GM23338 (cell line): Measurements from ENCODE around the gene NFIC. TPM values are rescaled to one million over a fixed set of nuclear protein-coding genes. Genes with fewer than 3 reads are reported as not detected.
A peak's percentile ranks its signal among the peaks of the same experiment; 100 is the strongest.

ENCODE experiments used
- ATAC-seq: fragments of 200-7000 bp; cut with Tn5 transposase; 3 replicates; pipeline ENCODE4 v1.9.1; 2020
- DNase-seq: peaks from one replicate; pipeline ENCODE4 v3.0.0-alpha.2; 2015; ENCODE audit warnings: low spot score
- H2AFZ ChIP-seq: fragments of 200-600 bp; sonication (generic); 2 replicates; pipeline ENCODE4 v1.8.0; 2016; ENCODE audit warnings: antibody characterized with exemption, mild to moderate bottlenecking, moderate library complexity
- H3F3A ChIP-seq: fragments of 200-600 bp; sonication (generic); replicated peaks from 2 replicates; pipeline ENCODE4 v1.8.0; 2017; ENCODE audit warnings: antibody characterized with exemption, mixed run types, low read depth
- H3K27ac ChIP-seq: fragments of 200-600 bp; sonication (generic); 2 replicates; pipeline ENCODE4 v1.6.1; 2016; ENCODE audit warnings: low read depth
- H3K27me3 ChIP-seq: fragments of 200-600 bp; sonication (generic); 2 replicates; pipeline ENCODE4 v1.8.0; 2016; ENCODE audit warnings: mild to moderate bottlenecking, mixed run types, moderate library complexity; ENCODE audit not compliant: insufficient read depth
- H3K36me3 ChIP-seq: fragments of 200-600 bp; sonication (generic); 2 replicates; pipeline ENCODE4 v1.8.0; 2016; ENCODE audit warnings: mild to moderate bottlenecking; ENCODE audit not compliant: insufficient read depth
- H3K4me1 ChIP-seq: fragments of 200-600 bp; sonication (generic); 2 replicates; pipeline ENCODE4 v1.8.0; 2016; ENCODE audit warnings: mild to moderate bottlenecking, moderate library complexity; ENCODE audit not compliant: insufficient read depth
- H3K4me2 ChIP-seq: fragments of 200-600 bp; sonication (generic); 2 replicates; pipeline ENCODE4 v1.7.1; 2017; ENCODE audit warnings: mixed run types
- H3K4me3 ChIP-seq: fragments of 200-600 bp; sonication (generic); 2 replicates; pipeline ENCODE4 v1.6.1; 2016; ENCODE audit warnings: mixed run types
- H3K79me2 ChIP-seq: fragments of 200-600 bp; sonication (generic); replicated peaks from 2 replicates; pipeline ENCODE4 v1.8.0; 2017; ENCODE audit warnings: mild to moderate bottlenecking; ENCODE audit not compliant: insufficient read depth
- H3K9me2 ChIP-seq: fragments of 200-600 bp; sonication (generic); 2 replicates; pipeline ENCODE4 v1.8.0; 2017; ENCODE audit not compliant: insufficient read depth
- H4K20me1 ChIP-seq: fragments of 200-600 bp; sonication (generic); replicated peaks from 2 replicates; pipeline ENCODE4 v1.8.0; 2017; ENCODE audit warnings: mild to moderate bottlenecking; ENCODE audit not compliant: insufficient read depth
- H3K27ac Mint-ChIP-seq: 2 replicates; pipeline ENCODE4 v1.8.0; 2020; ENCODE audit warnings: inconsistent platforms, mild to moderate bottlenecking, moderate library complexity, mixed read lengths
- H3K27me3 Mint-ChIP-seq: 3 replicates; pipeline ENCODE4 v1.8.0; 2022; ENCODE audit warnings: low read depth, mild to moderate bottlenecking, moderate library complexity, mixed read lengths, inconsistent platforms; ENCODE audit not compliant: insufficient read depth, poor library complexity
- H3K36me3 Mint-ChIP-seq: 3 replicates; pipeline ENCODE4 v1.8.0; 2021; ENCODE audit warnings: low read depth, mild to moderate bottlenecking, inconsistent platforms, moderate library complexity, mixed read lengths
- H3K4me1 Mint-ChIP-seq: 3 replicates; pipeline ENCODE4 v1.8.0; 2020; ENCODE audit warnings: mild to moderate bottlenecking, inconsistent platforms, mixed read lengths
- H3K4me3 Mint-ChIP-seq: 3 replicates; pipeline ENCODE4 v1.8.0; 2021; ENCODE audit warnings: moderate library complexity, mild to moderate bottlenecking, inconsistent platforms, mixed read lengths
- H3K9me3 Mint-ChIP-seq: 3 replicates; pipeline ENCODE4 v1.8.0; 2020; ENCODE audit warnings: moderate library complexity, mild to moderate bottlenecking, inconsistent platforms, mixed read lengths
- CREB1 ChIP-seq: fragments of 250-450 bp; sonication (Bioruptor Pico); IDR thresholded peaks from 2 replicates; pipeline ENCODE4 v1.5.0; 2020; ENCODE audit warnings: low read depth, mild to moderate bottlenecking, moderate library complexity
- CTCF ChIP-seq, 2 experiments: fragments of 200-600 bp in 1 of 2; sonication (generic) in 1 of 2; conservative IDR thresholded peaks; 2 replicates each; pipeline versions ENCODE4 v1.5.1 to v1.6.1; 2016 to 2017; ENCODE audit warnings: antibody characterized with exemption in 2 of 2, low read depth in 2 of 2, mild to moderate bottlenecking in 2 of 2, moderate library complexity in 1 of 2
- ETS1 ChIP-seq: IDR thresholded peaks from 2 replicates; pipeline ENCODE4 v1.6.1; 2016; ENCODE audit warnings: antibody characterized with exemption
- EZH2 ChIP-seq: fragments of 200-600 bp; sonication (generic); IDR thresholded peaks from one replicate; pipeline ENCODE4 v1.8.0; 2017; ENCODE audit warnings: antibody characterized with exemption, mild to moderate bottlenecking, low read depth; ENCODE audit not compliant: unreplicated experiment
- EZH2phosphoT487 ChIP-seq: fragments of 200-600 bp; sonication (generic); IDR thresholded peaks from one replicate; pipeline ENCODE4 v1.8.1; 2018; ENCODE audit warnings: antibody characterized with exemption; ENCODE audit not compliant: unreplicated experiment
- NANOG ChIP-seq: IDR thresholded peaks from 2 replicates; pipeline ENCODE4 v1.6.1; 2016; ENCODE audit warnings: antibody characterized with exemption, borderline replicate concordance
- POLR2AphosphoS5 ChIP-seq: IDR thresholded peaks from 2 replicates; pipeline ENCODE4 v1.6.1; 2016; ENCODE audit warnings: antibody characterized with exemption, low read depth
- STAT1 ChIP-seq: IDR thresholded peaks from one replicate; pipeline ENCODE4 v1.6.1; 2016; ENCODE audit warnings: antibody characterized with exemption; ENCODE audit not compliant: unreplicated experiment
- ZNF331 ChIP-seq: fragments of 250-450 bp; sonication (Bioruptor Pico); IDR thresholded peaks from 2 replicates; pipeline ENCODE4 v1.5.0; 2020; ENCODE audit warnings: low read depth, mild to moderate bottlenecking, moderate library complexity
- ZNF462 ChIP-seq: fragments of 250-450 bp; sonication (Bioruptor Pico); IDR thresholded peaks from 2 replicates; pipeline ENCODE4 v1.5.0; 2020; ENCODE audit warnings: mild to moderate bottlenecking, moderate library complexity
- polyA plus RNA-seq: library from polyadenylated mRNA; unstranded; fragments of >200 nt; fragmentation: Nextera tagmentation; extraction: Ambion mirVana; gene quantifications from 2 replicates; pipeline ENCODE4 v1.2.1, GENCODE V29; 2016
- total RNA-seq: library from RNA; depleted of rRNA; stranded (reverse); fragments of >200 nt; shearing (Covaris generic); gene quantifications from 2 replicates; pipeline ENCODE4 v1.2.3, GENCODE V29; 2014

NFIC gene
- total and polyA plus RNA-seq, 2 experiments from 2014 or later = 1.3 to 5.3 TPM

- peaks cover 3% of the 10 kb centered on the region; the same call in 1 of the 3 replicates for H3K36me3 Mint-ChIP-seq
- Histone ChIP-seq H3K79me2 (no peaks in the 10 kb centered on the region), H4K20me1 (peaks cover 23% of the 10 kb centered on the region; the same call in 1 of the 2 replicates), H3K4me1 (no peaks in the 10 kb centered on the region; the same call in 1 of the 2 replicates), H3K4me2 (peak overlapping the region; percentile 57; the same call in 1 of the 2 replicates), H3K27me3 (peaks cover 95% of the 10 kb centered on the region), H3K9me2 (no peaks in the 10 kb centered on the region), H2AFZ (no peak overlapping the region), H3K27ac (no peak overlapping the region), H3F3A (peaks cover 9% of the 10 kb centered on the region; the same call in 1 of the 2 replicates), H3K4me3 (peak overlapping the region; percentile 51), H3K36me3 (no peaks in the 10 kb centered on the region)
- peaks cover 2% of the 10 kb centered on the region; the same call in 1 of the 3 replicates for H3K9me3 Mint-ChIP-seq
- ATAC-seq (no peak; the same call in 1 of the 3 replicates), DNase-seq (peak; percentile 33)
- H3K4me1 Mint-ChIP-seq = peaks cover 15% of the 10 kb centered on the region
- H3K4me3 Mint-ChIP-seq = peak overlapping the region; percentile 58
- peaks cover 82% of the 10 kb centered on the region for H3K27me3 Mint-ChIP-seq
- TF ChIP-seq ZNF462 (CRISPR knock-in tag) (no peak), EZH2 (peak; percentile 54)
- no peak overlapping the region for H3K27ac Mint-ChIP-seq
Measured at GRCh38 chr19:3359015-3359918, 7.1 kb upstream of the NFIC start.

GRCh38 chr19:3359919-3360420, 6.4 kb upstream of the NFIC start:
- ATAC-seq (no peak), DNase-seq (peak; percentile 54)
- peaks cover 9% of the 10 kb centered on the region; the same call in 1 of the 2 replicates for H3F3A ChIP-seq
- H3K27me3 Mint-ChIP-seq = peaks cover 88% of the 10 kb centered on the region
- no peaks in the 10 kb centered on the region for H3K79me2 ChIP-seq
- no peak overlapping the region for H3K27ac Mint-ChIP-seq
- H3K4me2 ChIP-seq = peak overlapping the region; percentile 75; the same call in 1 of the 2 replicates
- no peak overlapping the region for H3K27ac ChIP-seq
- peak overlapping the region; percentile 51; the same call in 1 of the 2 replicates for H3K4me3 ChIP-seq
- H3K9me2 ChIP-seq = no peaks in the 10 kb centered on the region
- H4K20me1 ChIP-seq = peaks cover 23% of the 10 kb centered on the region; the same call in 1 of the 2 replicates
- peaks cover 2% of the 10 kb centered on the region; the same call in 1 of the 3 replicates for H3K9me3 Mint-ChIP-seq
- H2AFZ ChIP-seq = no peak overlapping the region
- peaks cover 3% of the 10 kb centered on the region; the same call in 1 of the 3 replicates for H3K36me3 Mint-ChIP-seq
- no peaks in the 10 kb centered on the region; the same call in 1 of the 2 replicates for H3K4me1 ChIP-seq
- peaks cover 16% of the 10 kb centered on the region for H3K4me1 Mint-ChIP-seq
- H3K36me3 ChIP-seq = no peaks in the 10 kb centered on the region
- peaks cover 95% of the 10 kb centered on the region for H3K27me3 ChIP-seq
- H3K4me3 Mint-ChIP-seq = no peak overlapping the region
- TF ChIP-seq STAT1 (no peak), ZNF331 (CRISPR knock-in tag) (no peak), NANOG (no peak), CTCF (conservative IDR thresholded peaks at IDR 0.05; ENCODE audit: low read depth in 2 of 2) (no peak), POLR2AphosphoS5 (no peak), EZH2 (no peak), ETS1 (no peak), EZH2phosphoT487 (no peak), CREB1 (CRISPR knock-in tag) (no peak)
